ENCODE measurements around the gene RIN3. TPM values are rescaled to one million over a fixed set of nuclear protein-coding genes. Genes with fewer than 3 reads are reported as not detected.

Gene RIN3
- total RNA-seq, 1 experiment from 2014 or later, result 2.4 TPM

DNA sequence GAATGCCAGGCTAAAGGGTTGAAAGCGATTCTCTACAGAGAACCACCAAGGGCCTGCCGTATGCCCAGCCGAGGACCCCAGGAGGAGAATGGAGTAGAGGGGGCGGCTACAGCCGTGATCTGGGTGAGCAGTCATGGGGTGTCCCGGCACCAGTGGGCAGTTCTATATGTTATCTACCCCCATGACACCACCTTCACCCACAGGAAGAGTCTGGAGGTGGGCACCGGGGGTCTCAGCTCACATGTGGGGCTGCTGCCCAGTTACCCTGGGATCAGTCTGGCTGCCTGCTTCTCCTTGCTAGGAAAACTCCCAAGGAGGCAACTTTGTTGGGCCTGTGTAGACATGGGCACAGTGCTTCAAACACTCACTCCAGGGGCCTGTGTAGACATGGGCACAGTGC, 135.5 kb downstream of the RIN3 start:
- DNase-seq (ENCODE audit: low spot score), result no peak
- intact Hi-C loops (cut with micrococcal nuclease; ENCODE audit: unreplicated experiment), result no loop called here
- no peak overlapping the region for H3K4me3 ChIP-seq (ENCODE audit: low read depth, low read length, poor library complexity, severe bottlenecking)
- BruUV-seq (replicated peaks), result no TSS peak
- peaks cover 3% of the 10 kb centered on the region for H3K9me3 ChIP-seq (ENCODE audit: low read depth, low read length, poor library complexity, severe bottlenecking)
- no peaks in the 10 kb centered on the region for H3K36me3 ChIP-seq (ENCODE audit: insufficient read depth, low read length, poor library complexity, severe bottlenecking)
- H3K27me3 ChIP-seq (replicated peaks; ENCODE audit: insufficient read depth, low read depth, low read length, poor library complexity), result no peaks in the 10 kb centered on the region
- no peak overlapping the region for H3K27ac ChIP-seq (ENCODE audit: low read depth, low read length, poor library complexity, severe bottlenecking)
- ChIA-PET POLR2A (ENCODE audit: low non-redundant PET) (no interaction called here), CTCF (no interaction called here)
- H3K4me1 ChIP-seq (ENCODE audit: insufficient read depth, low read length, poor library complexity, severe bottlenecking), result no peaks in the 10 kb centered on the region
- TF ChIP-seq EZH2 (IDR thresholded peaks at IDR 0.05; ENCODE audit: borderline replicate concordance, low read depth, low read length, poor library complexity, severe bottlenecking), result no peak
- TF ChIP-seq, protein P1, sequence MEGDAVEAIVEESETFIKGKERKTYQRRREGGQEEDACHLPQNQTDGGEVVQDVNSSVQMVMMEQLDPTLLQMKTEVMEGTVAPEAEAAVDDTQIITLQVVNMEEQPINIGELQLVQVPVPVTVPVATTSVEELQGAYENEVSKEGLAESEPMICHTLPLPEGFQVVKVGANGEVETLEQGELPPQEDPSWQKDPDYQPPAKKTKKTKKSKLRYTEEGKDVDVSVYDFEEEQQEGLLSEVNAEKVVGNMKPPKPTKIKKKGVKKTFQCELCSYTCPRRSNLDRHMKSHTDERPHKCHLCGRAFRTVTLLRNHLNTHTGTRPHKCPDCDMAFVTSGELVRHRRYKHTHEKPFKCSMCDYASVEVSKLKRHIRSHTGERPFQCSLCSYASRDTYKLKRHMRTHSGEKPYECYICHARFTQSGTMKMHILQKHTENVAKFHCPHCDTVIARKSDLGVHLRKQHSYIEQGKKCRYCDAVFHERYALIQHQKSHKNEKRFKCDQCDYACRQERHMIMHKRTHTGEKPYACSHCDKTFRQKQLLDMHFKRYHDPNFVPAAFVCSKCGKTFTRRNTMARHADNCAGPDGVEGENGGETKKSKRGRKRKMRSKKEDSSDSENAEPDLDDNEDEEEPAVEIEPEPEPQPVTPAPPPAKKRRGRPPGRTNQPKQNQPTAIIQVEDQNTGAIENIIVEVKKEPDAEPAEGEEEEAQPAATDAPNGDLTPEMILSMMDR (conservative IDR thresholded peaks at IDR 0.05; ENCODE audit: low read depth, low read length), result no peak

DNA sequence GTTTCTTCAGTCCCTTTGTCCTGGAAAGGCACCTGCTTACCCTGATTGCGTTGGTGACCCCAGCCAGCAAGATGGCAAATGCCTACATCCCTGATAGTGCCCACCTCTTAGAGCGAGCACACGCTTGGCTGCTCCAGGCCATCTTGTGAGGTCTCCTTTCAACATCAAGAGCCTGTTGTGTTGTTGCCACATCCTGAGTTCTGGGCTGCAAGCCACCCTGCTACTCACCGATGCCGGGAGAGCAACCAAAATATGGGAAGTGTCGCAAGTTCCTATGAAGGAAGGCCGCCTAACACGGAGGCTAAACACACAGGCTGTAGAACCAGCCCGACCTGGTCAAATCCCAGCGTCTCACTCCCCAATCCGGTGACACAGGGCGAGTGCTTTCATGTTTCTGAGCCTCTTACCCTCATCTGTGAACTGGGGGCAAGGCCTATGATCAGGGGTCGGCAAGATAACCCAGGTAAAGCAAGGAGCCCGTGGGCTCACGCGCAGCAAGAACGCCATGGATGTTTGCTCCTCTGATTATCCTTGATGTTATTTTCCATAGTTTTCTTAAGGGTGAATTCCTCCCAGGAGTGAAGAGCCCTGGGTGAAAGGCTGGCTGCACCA, 136.5 kb downstream of the RIN3 start:
- peaks cover 1% of the 10 kb centered on the region for H3K9me3 ChIP-seq (ENCODE audit: low read depth, low read length, poor library complexity, severe bottlenecking)
- no peak overlapping the region for H3K27ac ChIP-seq (ENCODE audit: low read depth, low read length, poor library complexity, severe bottlenecking)
- no peak for TF ChIP-seq EZH2 (IDR thresholded peaks at IDR 0.05; ENCODE audit: borderline replicate concordance, low read depth, low read length, poor library complexity, severe bottlenecking)
- TF ChIP-seq, protein P1 (conservative IDR thresholded peaks at IDR 0.05; ENCODE audit: low read depth, low read length), result no peak
- CTCF ChIA-PET, result no interaction called here
- H3K4me1 ChIP-seq (ENCODE audit: insufficient read depth, low read length, poor library complexity, severe bottlenecking), result no peaks in the 10 kb centered on the region
- BruUV-seq (replicated peaks), result no TSS peak
- POLR2A ChIA-PET (ENCODE audit: low non-redundant PET), result no interaction called here
- no peak overlapping the region for H3K4me3 ChIP-seq (ENCODE audit: low read depth, low read length, poor library complexity, severe bottlenecking)
- H3K27me3 ChIP-seq (replicated peaks; ENCODE audit: insufficient read depth, low read depth, low read length, poor library complexity), result no peaks in the 10 kb centered on the region
- no peaks in the 10 kb centered on the region for H3K36me3 ChIP-seq (ENCODE audit: insufficient read depth, low read length, poor library complexity, severe bottlenecking)
- intact Hi-C loops (cut with micrococcal nuclease; ENCODE audit: unreplicated experiment), result no loop called here
- DNase-seq (ENCODE audit: low spot score), result no peak

DNA sequence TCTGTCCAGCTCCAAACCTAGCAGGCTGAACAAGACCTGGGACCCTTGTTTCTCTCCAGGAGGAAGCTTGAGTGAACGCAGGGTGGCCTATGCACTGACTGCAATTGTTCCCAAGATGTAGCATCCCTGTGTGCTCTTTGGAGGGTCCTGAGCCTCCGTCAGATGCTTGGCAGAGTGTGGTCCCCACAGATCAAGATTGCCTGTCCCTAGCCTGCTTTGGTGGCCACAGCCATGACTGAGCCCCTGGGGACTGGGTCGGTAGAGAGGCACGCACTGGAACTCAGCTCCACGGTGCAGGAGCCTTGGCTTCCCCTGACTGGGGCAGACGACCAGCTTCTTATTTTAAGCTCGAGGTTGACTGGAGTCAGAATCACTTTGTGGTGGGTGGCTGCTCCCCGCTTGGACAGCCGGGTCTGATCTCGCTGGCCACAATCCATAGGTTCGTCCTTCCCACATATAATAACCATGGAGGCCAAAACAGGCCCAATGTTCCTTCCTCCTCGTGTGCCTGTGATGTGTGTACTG, 137.1 kb downstream of the RIN3 start:
- intact Hi-C loops (cut with micrococcal nuclease; ENCODE audit: unreplicated experiment), result no loop called here
- Histone ChIP-seq H3K4me1 (ENCODE audit: insufficient read depth, low read length, poor library complexity, severe bottlenecking) (no peaks in the 10 kb centered on the region), H3K27me3 (replicated peaks; ENCODE audit: insufficient read depth, low read depth, low read length, poor library complexity) (no peaks in the 10 kb centered on the region), H3K4me3 (ENCODE audit: low read depth, low read length, poor library complexity, severe bottlenecking) (no peak overlapping the region), H3K27ac (ENCODE audit: low read depth, low read length, poor library complexity, severe bottlenecking) (no peak overlapping the region), H3K9me3 (ENCODE audit: low read depth, low read length, poor library complexity, severe bottlenecking) (no peaks in the 10 kb centered on the region), H3K36me3 (ENCODE audit: insufficient read depth, low read length, poor library complexity, severe bottlenecking) (no peaks in the 10 kb centered on the region)
- no TSS peak for BruUV-seq (replicated peaks)
- ChIA-PET CTCF (no interaction called here), POLR2A (ENCODE audit: low non-redundant PET) (no interaction called here)
- TF ChIP-seq, protein P1 (conservative IDR thresholded peaks at IDR 0.05; ENCODE audit: low read depth, low read length), result no peak
- no peak for TF ChIP-seq EZH2 (IDR thresholded peaks at IDR 0.05; ENCODE audit: borderline replicate concordance, low read depth, low read length, poor library complexity, severe bottlenecking)
- DNase-seq (ENCODE audit: low spot score), result no peak
